A673 (cell line): Measurements from ENCODE around the gene ASPRV1. TPM values are rescaled to one million over a fixed set of nuclear protein-coding genes. Genes with fewer than 3 reads are reported as not detected.

Experiments used
- BruUV-seq: library from RNA; stranded (reverse); fragments of 400-500 nt; replicated peaks from 2 replicates; lab custom pipeline; 2021; lab: Mats Ljungman, UMichigan
- CTCF ChIA-PET: fragments of 300-600 bp; sonication (Branson Sonifier 250); formaldehyde crosslinking; loops from one replicate; lab custom pipeline; 2022; ENCODE audit warnings: antibody characterized with exemption; lab: Charles Lee
- POLR2A ChIA-PET: fragments of 300-600 bp; sonication (Branson Sonifier 250); formaldehyde crosslinking; loops from one replicate; lab custom pipeline; 2022; ENCODE audit warnings: antibody characterized with exemption; ENCODE audit not compliant: low non-redundant PET; lab: Charles Lee
- DNase-seq: peaks from one replicate; pipeline ENCODE4 v3.0.0-alpha.2; 2015; ENCODE audit warnings: low spot score
- H3K27ac ChIP-seq: fragments of 200-600 bp; sonication (generic); 2 replicates; pipeline ENCODE4 v1.5.1; 2016; ENCODE audit warnings: mixed run types, low read depth, mild to moderate bottlenecking, mixed read lengths, antibody characterized with exemption, low read length; ENCODE audit not compliant: poor library complexity, severe bottlenecking
- H3K27me3 ChIP-seq: fragments of 200-600 bp; sonication (generic); replicated peaks from 2 replicates; pipeline ENCODE4 v1.6.1; 2017; ENCODE audit warnings: mixed run types, low read depth, mild to moderate bottlenecking, mixed read lengths, antibody characterized with exemption, low read length; ENCODE audit not compliant: insufficient read depth, poor library complexity
- H3K36me3 ChIP-seq: fragments of 200-600 bp; sonication (generic); 2 replicates; pipeline ENCODE4 v1.6.1; 2016; ENCODE audit warnings: mixed run types, mild to moderate bottlenecking, mixed read lengths, antibody characterized with exemption, low read length; ENCODE audit not compliant: insufficient read depth, poor library complexity, severe bottlenecking
- H3K4me1 ChIP-seq: fragments of 200-600 bp; sonication (generic); 2 replicates; pipeline ENCODE4 v1.6.1; 2017; ENCODE audit warnings: mixed run types, mild to moderate bottlenecking, mixed read lengths, antibody characterized with exemption, low read length; ENCODE audit not compliant: insufficient read depth, poor library complexity, severe bottlenecking
- H3K4me3 ChIP-seq: fragments of 200-600 bp; sonication (generic); 2 replicates; pipeline ENCODE4 v1.5.1; 2016; ENCODE audit warnings: low read depth, mixed run types, mild to moderate bottlenecking, mixed read lengths, low read length; ENCODE audit not compliant: poor library complexity, severe bottlenecking
- H3K9me3 ChIP-seq: fragments of 200-600 bp; sonication (generic); 2 replicates; pipeline ENCODE4 v1.6.1; 2016; ENCODE audit warnings: mixed run types, low read depth, mild to moderate bottlenecking, mixed read lengths, antibody characterized with exemption, low read length; ENCODE audit not compliant: poor library complexity, severe bottlenecking
- EZH2 ChIP-seq: fragments of 200-600 bp; sonication (generic); IDR thresholded peaks from 2 replicates; pipeline ENCODE4 v1.6.1; 2017; ENCODE audit warnings: borderline replicate concordance, low read depth, mild to moderate bottlenecking, mixed read lengths, antibody characterized with exemption, low read length; ENCODE audit not compliant: poor library complexity, severe bottlenecking
- intact Hi-C: fragments of 100-400 bp; cut with micrococcal nuclease; formaldehyde crosslinking; loops from one replicate; pipeline ENCODE4 v1.10.0; 2022; ENCODE audit not compliant: unreplicated experiment
- total RNA-seq: library from RNA; stranded (reverse); gene quantifications from 2 replicates; pipeline ENCODE4 v1.2.3, GENCODE V29; 2021
- TF ChIP-seq, protein P1 (sequence below): fragments of 300-800, 200-600 bp; sonication (generic); conservative IDR thresholded peaks from 2 replicates; pipeline ENCODE4 v1.5.1; 2017; ENCODE audit warnings: low read depth, mild to moderate bottlenecking, antibody characterized with exemption, low read length, moderate library complexity, mixed read lengths

Gene ASPRV1
- total RNA-seq, 1 experiment from 2014 or later = 0.73 TPM

DNA sequence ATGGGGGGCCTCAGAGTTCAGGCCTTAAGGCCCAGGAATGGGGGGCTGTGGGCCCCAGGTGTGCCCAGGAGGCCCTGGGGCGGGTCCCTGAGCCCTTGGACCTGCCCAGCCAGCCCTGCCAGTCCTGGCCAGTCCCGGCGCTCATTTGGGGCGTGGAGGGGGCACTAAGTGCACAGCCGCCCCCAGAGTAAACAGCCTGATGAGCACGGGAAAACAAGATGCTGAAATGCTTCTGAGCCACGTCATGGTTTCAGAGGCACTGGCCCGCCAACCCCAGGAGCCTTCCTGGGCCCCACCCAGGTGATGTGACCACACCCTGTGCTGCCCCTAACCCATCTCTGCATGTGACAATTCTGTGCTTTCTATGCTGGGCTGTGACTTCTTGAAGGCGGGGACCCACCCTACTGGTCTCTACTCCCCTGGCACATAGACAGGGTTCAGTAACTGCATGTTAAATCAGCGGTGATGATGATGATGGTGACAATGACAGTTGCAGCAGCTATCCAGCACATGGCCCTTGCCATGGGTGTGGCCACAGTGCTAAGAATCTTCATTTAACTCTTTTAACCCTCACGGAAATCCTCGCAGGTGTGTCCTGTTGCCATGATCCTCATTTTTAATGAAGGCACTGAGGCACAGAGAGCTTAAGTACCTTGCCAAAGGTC is 28.1 kb upstream of the ASPRV1 start:
- no TSS peak for BruUV-seq
- no peak for TF ChIP-seq EZH2
- TF ChIP-seq, protein P1, sequence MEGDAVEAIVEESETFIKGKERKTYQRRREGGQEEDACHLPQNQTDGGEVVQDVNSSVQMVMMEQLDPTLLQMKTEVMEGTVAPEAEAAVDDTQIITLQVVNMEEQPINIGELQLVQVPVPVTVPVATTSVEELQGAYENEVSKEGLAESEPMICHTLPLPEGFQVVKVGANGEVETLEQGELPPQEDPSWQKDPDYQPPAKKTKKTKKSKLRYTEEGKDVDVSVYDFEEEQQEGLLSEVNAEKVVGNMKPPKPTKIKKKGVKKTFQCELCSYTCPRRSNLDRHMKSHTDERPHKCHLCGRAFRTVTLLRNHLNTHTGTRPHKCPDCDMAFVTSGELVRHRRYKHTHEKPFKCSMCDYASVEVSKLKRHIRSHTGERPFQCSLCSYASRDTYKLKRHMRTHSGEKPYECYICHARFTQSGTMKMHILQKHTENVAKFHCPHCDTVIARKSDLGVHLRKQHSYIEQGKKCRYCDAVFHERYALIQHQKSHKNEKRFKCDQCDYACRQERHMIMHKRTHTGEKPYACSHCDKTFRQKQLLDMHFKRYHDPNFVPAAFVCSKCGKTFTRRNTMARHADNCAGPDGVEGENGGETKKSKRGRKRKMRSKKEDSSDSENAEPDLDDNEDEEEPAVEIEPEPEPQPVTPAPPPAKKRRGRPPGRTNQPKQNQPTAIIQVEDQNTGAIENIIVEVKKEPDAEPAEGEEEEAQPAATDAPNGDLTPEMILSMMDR = no peak
- Histone ChIP-seq H3K9me3 (no peaks in the 10 kb centered on the region), H3K4me3 (no peak overlapping the region), H3K4me1 (peaks cover 12% of the 10 kb centered on the region), H3K27me3 (no peaks in the 10 kb centered on the region), H3K27ac (no peak overlapping the region), H3K36me3 (no peaks in the 10 kb centered on the region)
- ChIA-PET CTCF (no interaction called here), POLR2A (no interaction called here)
- intact Hi-C loops = no loop called here
- DNase-seq = no peak

DNA sequence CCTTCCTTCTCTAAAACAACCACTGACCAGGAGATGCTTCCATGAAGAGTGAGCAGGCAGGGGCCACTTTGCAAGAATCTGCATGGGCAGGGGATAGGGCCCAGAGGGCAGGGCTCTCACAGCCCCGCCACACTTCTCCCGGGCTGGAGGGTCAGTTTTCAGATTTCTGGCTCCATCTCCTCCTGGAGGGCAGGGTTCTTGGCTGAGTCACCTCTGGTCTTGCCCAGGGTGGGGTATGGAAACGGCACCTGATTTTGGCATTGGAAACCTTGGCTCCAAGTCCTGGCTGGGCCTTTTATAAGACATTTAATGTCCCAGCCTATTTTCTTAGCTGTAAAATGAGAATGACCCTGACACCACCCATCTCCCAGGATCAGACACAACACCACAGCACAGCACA is 27.6 kb upstream of the ASPRV1 start:
- no peaks in the 10 kb centered on the region for H3K9me3 ChIP-seq
- ChIA-PET CTCF (no interaction called here), POLR2A (interaction anchor here (0.6 kb wide), 1 partner anchor 684 kb away, joined by 4 read pairs; no protein-coding TSS in a partner anchor)
- no peak overlapping the region for H3K4me3 ChIP-seq
- DNase-seq = no peak
- intact Hi-C loops = no loop called here
- no peak overlapping the region for H3K27ac ChIP-seq
- TF ChIP-seq, protein P1 = no peak
- no peak for TF ChIP-seq EZH2
- H3K27me3 ChIP-seq = no peaks in the 10 kb centered on the region
- peaks cover 12% of the 10 kb centered on the region for H3K4me1 ChIP-seq
- H3K36me3 ChIP-seq = no peaks in the 10 kb centered on the region
- BruUV-seq = no TSS peak

DNA sequence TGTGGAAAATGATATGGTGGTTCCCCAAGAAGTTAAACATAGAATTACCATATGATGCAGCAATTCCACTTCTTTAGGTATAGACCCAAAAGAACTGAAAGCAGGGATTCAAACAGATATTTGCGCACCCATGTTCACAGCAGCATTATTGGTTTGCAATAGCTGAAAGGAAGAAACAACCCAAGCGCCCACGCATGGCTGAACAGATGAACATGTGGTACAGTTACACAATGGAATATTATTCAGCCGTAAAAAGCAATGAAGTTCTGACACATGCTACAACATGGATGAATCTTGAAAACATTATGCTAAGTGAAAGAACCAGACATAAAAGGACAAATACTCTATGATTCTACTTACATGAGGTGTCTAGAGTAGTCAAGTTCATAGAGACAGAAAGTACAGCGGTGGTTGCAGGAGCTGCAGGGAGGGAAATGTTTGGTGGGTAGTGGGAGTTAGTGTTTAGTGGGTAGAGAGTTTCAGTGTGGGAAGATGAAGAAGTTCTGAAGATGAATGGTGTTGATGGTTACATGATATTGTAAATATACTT is 26.7 kb upstream of the ASPRV1 start:
- Histone ChIP-seq H3K27ac (no peak overlapping the region), H3K27me3 (no peaks in the 10 kb centered on the region), H3K4me1 (peaks cover 11% of the 10 kb centered on the region), H3K9me3 (no peaks in the 10 kb centered on the region), H3K36me3 (no peaks in the 10 kb centered on the region), H3K4me3 (no peak overlapping the region)
- POLR2A ChIA-PET = interaction anchor here (0.7 kb wide), 1 partner anchor 451 kb away, joined by 11 read pairs; no protein-coding TSS in a partner anchor
- intact Hi-C loops = no loop called here
- no TSS peak for BruUV-seq
- CTCF ChIA-PET = no interaction called here
- TF ChIP-seq EZH2 = no peak
- TF ChIP-seq, protein P1 = no peak
- no peak for DNase-seq
